ENCODE results near the gene TMEM132D.
"Not testable (repeated sequence)": the region's sequence is repeated elsewhere in the genome, so short reads cannot be mapped to it uniquely, and the experiment has no call there.

Gene TMEM132D

GRCh38 chr12:129544716-129545115 lies 359.1 kb downstream of the TMEM132D start:
- TF ChIP-seq TAF1 (IDR thresholded peaks at IDR 0.05; ENCODE audit: borderline replicate concordance, low read depth, low read length) (no peak), POLR2AphosphoS5 (IDR thresholded peaks at IDR 0.05; ENCODE audit: low read depth, low read length) (no peak), POLR2A (IDR thresholded peaks at IDR 0.05; ENCODE audit: low read depth, low read length) (no peak)
- DNase-seq (ENCODE audit: insufficient read length) (no peak), FAIRE-seq (no peak)

DNA sequence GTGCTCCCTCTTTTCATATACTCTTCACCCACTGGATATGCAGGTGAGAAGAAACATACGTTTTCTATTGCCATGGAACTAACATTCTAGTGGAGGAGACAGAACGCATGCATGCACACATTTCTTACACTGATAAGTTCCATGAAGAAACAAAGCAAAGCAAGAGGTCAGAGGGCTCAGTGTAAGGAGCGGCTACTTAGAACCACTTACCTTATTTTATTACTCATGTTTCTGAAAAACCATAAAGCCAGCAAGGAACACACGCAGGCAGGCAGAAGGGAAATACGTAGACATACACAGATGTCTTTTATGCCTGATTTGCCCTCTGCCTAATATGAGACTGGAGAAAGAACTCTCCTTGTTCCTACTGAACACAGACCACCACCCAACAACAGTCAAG lies 362.9 kb downstream of the TMEM132D start:
- no peak for FAIRE-seq
- no peak for DNase-seq (ENCODE audit: insufficient read length)
- TF ChIP-seq POLR2A (IDR thresholded peaks at IDR 0.05; ENCODE audit: low read depth, low read length), result no peak
- TF ChIP-seq POLR2AphosphoS5 (IDR thresholded peaks at IDR 0.05; ENCODE audit: low read depth, low read length), result no peak
- TF ChIP-seq TAF1 (IDR thresholded peaks at IDR 0.05; ENCODE audit: borderline replicate concordance, low read depth, low read length), result no peak

DNA sequence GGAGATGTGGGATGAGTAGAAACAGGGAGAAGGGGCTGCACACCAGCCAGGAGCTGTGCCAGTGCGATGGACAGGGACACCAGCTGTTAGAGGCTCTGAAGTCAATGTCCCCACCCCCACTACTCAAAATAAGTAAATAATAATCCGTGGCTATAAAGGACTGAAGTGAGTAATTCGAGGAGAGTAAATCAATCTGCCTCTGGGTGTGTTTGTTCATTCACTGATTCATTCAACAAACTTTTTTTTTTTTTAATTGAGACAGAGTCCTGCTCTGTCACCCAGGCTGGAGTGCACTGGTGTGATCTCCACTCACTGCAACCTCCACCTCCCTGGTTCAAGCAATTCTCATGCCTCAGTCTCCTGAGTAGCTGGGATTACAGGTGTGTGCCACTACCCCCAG lies 363.6 kb downstream of the TMEM132D start:
- DNase-seq (ENCODE audit: insufficient read length), result no peak
- no peak for TF ChIP-seq POLR2AphosphoS5 (IDR thresholded peaks at IDR 0.05; ENCODE audit: low read depth, low read length)
- no peak for TF ChIP-seq TAF1 (IDR thresholded peaks at IDR 0.05; ENCODE audit: borderline replicate concordance, low read depth, low read length)
- TF ChIP-seq POLR2A (IDR thresholded peaks at IDR 0.05; ENCODE audit: low read depth, low read length), result no peak
- FAIRE-seq, result no peak

GRCh38 chr12:129538724-129539335 lies 365.0 kb downstream of the TMEM132D start:
- not testable (repeated sequence) for FAIRE-seq

DNA sequence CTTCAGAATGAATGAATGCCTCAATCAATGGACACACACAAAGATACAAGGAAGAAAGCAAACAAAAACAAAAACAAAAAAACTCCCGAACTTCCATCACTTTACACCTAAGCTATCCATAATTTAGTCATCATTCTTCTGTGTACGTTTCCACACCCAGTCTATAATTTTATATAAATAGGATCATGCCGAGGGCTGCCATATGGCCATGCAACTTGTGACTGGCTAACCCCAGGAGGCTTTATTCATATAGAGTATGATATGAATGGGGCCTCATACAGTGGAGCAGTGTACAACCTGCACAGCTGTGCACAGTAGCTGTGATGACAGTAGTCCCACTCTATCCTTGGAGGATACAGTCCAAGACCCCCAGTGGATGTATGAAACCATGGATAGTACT lies 365.7 kb downstream of the TMEM132D start:
- FAIRE-seq, result no peak

More at GRCh38 chr12:129538724-129539335, 365.0 kb downstream of the TMEM132D start:
- not testable (repeated sequence) for DNase-seq (ENCODE audit: insufficient read length)

DNA sequence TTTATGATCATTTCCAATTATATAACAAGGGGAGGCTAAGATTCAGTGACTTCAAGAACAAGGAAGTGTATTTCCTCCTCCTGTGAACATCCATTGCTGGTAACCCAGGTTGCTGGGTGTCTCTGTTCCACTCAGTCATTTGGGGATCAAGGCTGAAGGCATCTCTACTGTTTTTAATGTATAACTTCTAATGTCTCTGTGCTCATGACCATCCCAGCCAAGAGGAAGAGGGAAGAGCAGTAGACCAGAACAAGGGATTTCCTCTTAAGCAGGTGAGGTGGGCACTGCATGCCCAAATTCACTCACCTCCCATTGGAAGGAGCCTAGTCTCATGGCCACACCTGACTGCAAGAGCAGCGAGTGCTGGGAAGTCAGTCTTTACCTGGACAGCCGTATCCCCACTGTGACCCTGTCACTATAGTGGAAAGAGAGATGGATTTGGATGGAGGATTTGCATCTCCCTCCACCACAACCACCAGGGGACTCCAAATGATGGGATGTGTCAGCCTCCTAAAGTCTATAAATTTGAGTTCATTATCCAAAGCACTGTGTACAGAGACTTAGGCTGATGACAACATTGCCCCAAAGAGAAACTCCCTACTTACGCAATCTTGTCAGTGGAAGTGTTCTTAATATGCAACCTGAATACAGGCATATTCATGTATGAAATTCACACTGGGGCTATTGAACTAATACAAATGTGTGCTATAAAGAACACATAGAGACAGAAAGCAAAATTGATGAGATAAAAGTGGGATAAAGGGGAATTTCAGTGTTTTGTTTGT lies 368.7 kb downstream of the TMEM132D start:
- TF ChIP-seq POLR2AphosphoS5 (IDR thresholded peaks at IDR 0.05; ENCODE audit: low read depth, low read length), result no peak
- no peak for TF ChIP-seq POLR2A (IDR thresholded peaks at IDR 0.05; ENCODE audit: low read depth, low read length)
- no peak for TF ChIP-seq TAF1 (IDR thresholded peaks at IDR 0.05; ENCODE audit: borderline replicate concordance, low read depth, low read length)
- DNase-seq (ENCODE audit: insufficient read length) (no peak), FAIRE-seq (no peak)

More for the DNA sequence above, 365.7 kb downstream of the TMEM132D start:
- TF ChIP-seq POLR2AphosphoS5 (IDR thresholded peaks at IDR 0.05; ENCODE audit: low read depth, low read length), result no peak
- no peak for TF ChIP-seq POLR2A (IDR thresholded peaks at IDR 0.05; ENCODE audit: low read depth, low read length)
- TF ChIP-seq TAF1 (IDR thresholded peaks at IDR 0.05; ENCODE audit: borderline replicate concordance, low read depth, low read length), result no peak
- no peak for DNase-seq (ENCODE audit: insufficient read length)

DNA sequence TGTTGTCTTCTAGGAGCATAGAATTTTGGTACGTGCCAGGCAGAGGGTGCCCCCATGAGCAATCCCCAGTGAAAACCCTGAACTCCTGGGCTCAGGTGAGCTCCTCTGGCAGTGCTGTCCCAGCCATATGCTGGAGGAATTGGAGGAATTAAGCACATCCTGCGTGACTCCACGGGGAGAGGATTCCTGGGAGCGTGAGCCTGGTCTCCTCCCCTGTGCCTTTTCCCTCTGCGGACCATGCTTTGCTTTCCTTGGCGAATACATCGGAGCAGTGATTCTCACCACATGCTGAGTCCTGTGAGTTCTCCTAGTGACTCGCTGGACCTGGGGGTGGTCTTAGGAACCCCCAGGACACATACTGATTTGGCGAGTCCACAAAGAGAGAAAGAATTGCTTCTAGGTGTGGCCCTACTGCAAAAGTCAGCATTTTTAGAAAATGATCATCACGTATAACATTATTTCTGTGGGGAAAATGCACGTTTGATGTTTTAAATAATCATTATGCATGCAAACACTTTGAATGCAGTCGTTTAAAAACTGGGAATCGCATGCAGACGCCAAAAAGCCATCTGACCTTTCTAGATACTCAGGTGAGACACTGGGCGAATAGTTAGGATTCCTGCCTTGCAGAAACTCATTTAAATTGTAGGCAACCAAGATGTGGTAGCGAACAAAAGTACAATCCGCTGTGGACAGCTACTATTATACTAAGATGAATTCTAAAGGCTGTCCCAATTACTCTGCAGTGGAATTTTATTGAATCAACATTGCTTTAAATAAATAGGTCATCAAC lies 370.9 kb downstream of the TMEM132D start:
- no peak for DNase-seq (ENCODE audit: insufficient read length)
- no peak for FAIRE-seq

GRCh38 chr12:129532082-129532481 lies 371.7 kb downstream of the TMEM132D start:
- FAIRE-seq, result no peak
- no peak for DNase-seq (ENCODE audit: insufficient read length)
- TF ChIP-seq TAF1 (IDR thresholded peaks at IDR 0.05; ENCODE audit: borderline replicate concordance, low read depth, low read length) (no peak), POLR2AphosphoS5 (IDR thresholded peaks at IDR 0.05; ENCODE audit: low read depth, low read length) (no peak), POLR2A (IDR thresholded peaks at IDR 0.05; ENCODE audit: low read depth, low read length) (no peak)

More for the DNA sequence above, 370.9 kb downstream of the TMEM132D start:
- TF ChIP-seq TAF1 (IDR thresholded peaks at IDR 0.05; ENCODE audit: borderline replicate concordance, low read depth, low read length) (no peak), POLR2A (IDR thresholded peaks at IDR 0.05; ENCODE audit: low read depth, low read length) (no peak)

- no peak for DNase-seq (ENCODE audit: insufficient read length)
- TF ChIP-seq POLR2A (IDR thresholded peaks at IDR 0.05; ENCODE audit: low read depth, low read length) (no peak), POLR2AphosphoS5 (IDR thresholded peaks at IDR 0.05; ENCODE audit: low read depth, low read length) (no peak), TAF1 (IDR thresholded peaks at IDR 0.05; ENCODE audit: borderline replicate concordance, low read depth, low read length) (no peak)
- no peak for FAIRE-seq
Observed at GRCh38 chr12:129530984-129531383, 372.8 kb downstream of the TMEM132D start.

GRCh38 chr12:129530517-129530916 lies 373.3 kb downstream of the TMEM132D start:
- DNase-seq (ENCODE audit: insufficient read length), result no peak
- no peak for FAIRE-seq

DNA sequence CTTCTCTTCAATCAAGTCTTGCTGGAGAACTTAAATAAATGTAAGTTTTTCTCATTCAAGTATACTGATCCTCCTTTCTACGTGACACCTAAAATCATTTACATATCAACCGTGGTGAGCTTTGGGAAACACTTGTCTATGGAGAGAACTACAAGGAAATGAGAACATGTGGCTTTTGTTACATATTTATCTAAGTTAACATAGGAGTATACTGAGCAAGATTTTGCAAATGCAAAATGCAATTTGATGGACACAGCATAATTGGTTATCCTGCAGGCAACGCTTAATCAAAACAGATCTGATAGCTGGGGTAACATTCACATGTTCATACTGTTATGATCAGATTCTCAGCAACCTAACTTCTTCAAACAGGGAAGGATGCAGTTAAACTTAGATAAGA lies 376.3 kb downstream of the TMEM132D start:
- TF ChIP-seq POLR2A (IDR thresholded peaks at IDR 0.05; ENCODE audit: low read depth, low read length) (no peak), TAF1 (IDR thresholded peaks at IDR 0.05; ENCODE audit: borderline replicate concordance, low read depth, low read length) (no peak), POLR2AphosphoS5 (IDR thresholded peaks at IDR 0.05; ENCODE audit: low read depth, low read length) (no peak)
- no peak for DNase-seq (ENCODE audit: insufficient read length)
- no peak for FAIRE-seq

More at GRCh38 chr12:129530517-129530916, 373.3 kb downstream of the TMEM132D start:
- TF ChIP-seq POLR2AphosphoS5 (IDR thresholded peaks at IDR 0.05; ENCODE audit: low read depth, low read length) (no peak), TAF1 (IDR thresholded peaks at IDR 0.05; ENCODE audit: borderline replicate concordance, low read depth, low read length) (no peak), POLR2A (IDR thresholded peaks at IDR 0.05; ENCODE audit: low read depth, low read length) (no peak)

All from GM12892 (cell line).